ENCODE data around the gene HNRNPUL1. TPM values are rescaled to one million over a fixed set of nuclear protein-coding genes. Genes with fewer than 3 reads are reported as not detected.

Gene HNRNPUL1
- total and polyA plus RNA-seq, 2 of the 8 experiments (the other 6 are each of a cell fraction or from before 2014, with no cell fraction given), result 99.5 to 264 TPM

DNA sequence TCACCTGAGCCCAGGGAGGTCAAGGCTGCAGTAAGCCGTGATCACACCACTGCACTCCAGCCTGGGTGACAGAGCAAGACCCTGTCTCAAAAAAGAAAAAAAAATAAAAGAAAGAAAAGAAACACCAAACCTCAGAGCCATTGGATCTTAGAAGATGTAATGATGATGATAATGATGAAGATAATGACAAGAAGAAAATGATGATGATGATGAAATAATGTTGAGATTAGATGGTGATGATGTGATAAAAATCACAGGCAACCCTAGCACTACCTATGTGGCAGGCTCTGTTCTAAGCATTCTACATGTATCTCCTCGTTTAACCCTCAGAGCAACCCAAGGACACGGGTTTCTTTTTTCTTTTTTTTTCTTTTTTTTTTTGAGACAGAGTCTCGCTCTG is 20.1 kb upstream of the HNRNPUL1 start:
- H4K8ac ChIP-seq (ENCODE audit: extremely low read depth, insufficient read depth, low read length), result no peak overlapping the region
- no peak overlapping the region for H3K27ac ChIP-seq (ENCODE audit: low read depth, low read length)
- H3K4ac ChIP-seq (replicated peaks; ENCODE audit: insufficient read length, low read depth, low read length), result no peak overlapping the region
- H3K56ac ChIP-seq (replicated peaks; ENCODE audit: insufficient read length, low read depth, low read length), result no peak overlapping the region
- no peaks in the 10 kb centered on the region for H3K79me2 ChIP-seq (ENCODE audit: control insufficient read depth in 1 of 2, insufficient read depth in 2 of 2, low read length in 2 of 2)
- no peak overlapping the region for H2BK5ac ChIP-seq (ENCODE audit: low read depth, low read length)
- FAIRE-seq, result no peak
- no peak overlapping the region for H3K9ac ChIP-seq (replicated peaks in 1 of 4; ENCODE audit: extremely low read depth in 1 of 4, low read depth in 3 of 4, low read length in 3 of 4)
- H3K4me1 ChIP-seq (replicated peaks in 1 of 4; ENCODE audit: control insufficient read depth in 3 of 4, insufficient read depth in 4 of 4, low read length in 3 of 4), result no peaks in the 10 kb centered on the region
- H4K20me1 ChIP-seq (replicated peaks in 1 of 2; ENCODE audit: control insufficient read depth in 1 of 2, insufficient read depth in 2 of 2, low read length in 2 of 2), result peaks cover 0 to 5% of the 10 kb centered on the region in 2 experiments
- H3K4me2 ChIP-seq (ENCODE audit: insufficient read depth in 1 of 2, low read depth in 2 of 2, low read length in 2 of 2), result no peak overlapping the region
- no peak overlapping the region for H2BK12ac ChIP-seq (ENCODE audit: low read depth, low read length)
- no peak overlapping the region for H2AFZ ChIP-seq (ENCODE audit: low read length)
- H3K79me1 ChIP-seq (ENCODE audit: low read depth, low read length), result no peaks in the 10 kb centered on the region; the same call in 1 of the 2 replicates
- WGBS, 2 experiments (ENCODE audit: extremely low coverage in 1 of 2, insufficient coverage in 1 of 2, insufficient read length in 1 of 2, insufficient replicate concordance in 2 of 2, low coverage in 1 of 2, low lambda C conversion rate in 2 of 2, missing lambda C conversion rate in 1 of 2), result 94% methylated on average over 3 of the region's 4 CpGs; no CpG with 5 or more reads in 1 of the 2 experiments
- ChIA-PET POLR2A (ENCODE audit: partially characterized antibody) (interaction anchor here (1.2 kb wide), 1 partner anchor 21 kb away, joined by 3 read pairs; no protein-coding TSS in a partner anchor), CTCF (ENCODE audit: partially characterized antibody) (interaction anchor here (0.6 kb wide), 1 partner anchor 416 kb away, joined by 3 read pairs; no protein-coding TSS in a partner anchor)
- H4K91ac ChIP-seq (replicated peaks; ENCODE audit: insufficient read length, low read length), result no peak overlapping the region
- no peak overlapping the region for H2BK120ac ChIP-seq (replicated peaks; ENCODE audit: low read depth, low read length)
- H3K4me3 ChIP-seq (ENCODE audit: extremely low read depth in 1 of 4, insufficient read depth in 2 of 4, low read depth in 3 of 4, low read length in 4 of 4), result no peak overlapping the region
- H4K5ac ChIP-seq (ENCODE audit: insufficient read length, low read depth, low read length), result no peak overlapping the region
- H3K14ac ChIP-seq (ENCODE audit: insufficient read length), result no peak overlapping the region
- H3K18ac ChIP-seq (ENCODE audit: extremely low read depth, low read length), result no peak overlapping the region
- no peaks in the 10 kb centered on the region for H3K27me3 ChIP-seq (replicated peaks in 1 of 4; ENCODE audit: control insufficient read depth in 3 of 4, extremely low read depth in 1 of 4, insufficient read depth in 3 of 4, low read length in 3 of 4)
- no peak overlapping the region for H3K23ac ChIP-seq (ENCODE audit: insufficient read length)
- no peak overlapping the region for H2BK15ac ChIP-seq (ENCODE audit: low read length)
- H3K9me3 ChIP-seq (ENCODE audit: insufficient read depth in 2 of 2, low read depth in 1 of 2, low read length in 1 of 2), result no peaks in the 10 kb centered on the region; a peak in 1 of 4 replicates
- no peak for DNase-seq (ENCODE audit: low read depth in 1 of 2, low spot score in 2 of 2)
- no peak overlapping the region for H2BK20ac ChIP-seq (ENCODE audit: low read length)
- H3K23me2 ChIP-seq (ENCODE audit: low read depth, low read length), result peaks cover 12% of the 10 kb centered on the region; the same call in 1 of the 2 replicates
- no peak overlapping the region for H2AK5ac ChIP-seq (ENCODE audit: low read depth, low read length)
- H3K36me3 ChIP-seq (ENCODE audit: control insufficient read depth in 2 of 4, insufficient read depth in 4 of 4, low read length in 3 of 4), result peaks cover 13 to 57% (median 25%) of the 10 kb centered on the region in 4 experiments; a peak in 7 of 8 replicates
- TF ChIP-seq GABPA (IDR thresholded peaks at IDR 0.05; ENCODE audit: borderline replicate concordance, insufficient read depth, low read length), result no peak
- TF ChIP-seq KDM1A (IDR thresholded peaks at IDR 0.05; ENCODE audit: borderline replicate concordance, low read length), result no peak
- TF ChIP-seq BACH1 (IDR thresholded peaks at IDR 0.05; ENCODE audit: low read length), result no peak
- TF ChIP-seq SRF (IDR thresholded peaks at IDR 0.05; ENCODE audit: low read depth, low read length), result no peak
- TF ChIP-seq CBX8 (IDR thresholded peaks at IDR 0.05; ENCODE audit: borderline replicate concordance, low read depth, low read length), result no peak
- no peak for TF ChIP-seq ZNF274 (IDR thresholded peaks at IDR 0.05; ENCODE audit: borderline replicate concordance, extremely low read depth, low read length)
- TF ChIP-seq NRF1 (IDR thresholded peaks at IDR 0.05; ENCODE audit: low read depth, low read length), result no peak
- TF ChIP-seq, protein P1, sequence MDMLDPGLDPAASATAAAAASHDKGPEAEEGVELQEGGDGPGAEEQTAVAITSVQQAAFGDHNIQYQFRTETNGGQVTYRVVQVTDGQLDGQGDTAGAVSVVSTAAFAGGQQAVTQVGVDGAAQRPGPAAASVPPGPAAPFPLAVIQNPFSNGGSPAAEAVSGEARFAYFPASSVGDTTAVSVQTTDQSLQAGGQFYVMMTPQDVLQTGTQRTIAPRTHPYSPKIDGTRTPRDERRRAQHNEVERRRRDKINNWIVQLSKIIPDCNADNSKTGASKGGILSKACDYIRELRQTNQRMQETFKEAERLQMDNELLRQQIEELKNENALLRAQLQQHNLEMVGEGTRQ (IDR thresholded peaks at IDR 0.05; ENCODE audit: low read length), result no peak
- TF ChIP-seq SIRT6 (IDR thresholded peaks at IDR 0.05; ENCODE audit: low read length), result no peak
- no peak for TF ChIP-seq SIN3A (conservative IDR thresholded peaks at IDR 0.05 in 1 of 2, IDR thresholded peaks at IDR 0.05 in 1 of 2; ENCODE audit: low read depth in 1 of 2, low read length in 2 of 2)
- no peak for TF ChIP-seq EP300 (IDR thresholded peaks at IDR 0.05; ENCODE audit: borderline replicate concordance in 1 of 2, low read depth in 2 of 2, low read length in 2 of 2)
- no peak for TF ChIP-seq ASH2L (IDR thresholded peaks at IDR 0.05; ENCODE audit: low read length)
- TF ChIP-seq CTBP2 (IDR thresholded peaks at IDR 0.05; ENCODE audit: borderline replicate concordance, insufficient read depth, insufficient read length, low read length), result no peak
